H1 (cell line): ENCODE results near the gene PXT1. TPM values are rescaled to one million over a fixed set of nuclear protein-coding genes. Genes with fewer than 3 reads are reported as not detected.

ENCODE experiments used
- CTCF ChIA-PET: fragments of 300-600 bp; sonication (Branson Sonifier 250); formaldehyde crosslinking; loops from one replicate; lab custom pipeline; 2021; ENCODE audit not compliant: partially characterized antibody; lab: Charles Lee
- POLR2A ChIA-PET: fragments of 300-600 bp; sonication (Branson Sonifier 250); formaldehyde crosslinking; loops from one replicate; lab custom pipeline; 2021; ENCODE audit warnings: inconsistent platforms; ENCODE audit not compliant: partially characterized antibody; lab: Charles Lee
- DNase-seq, 2 experiments: peaks; one replicate each; pipeline versions ENCODE4 v3.0.0 to v3.0.0-alpha.2; 2010 to 2022; ENCODE audit warnings: low spot score in 2 of 2, low read depth in 1 of 2, mixed read lengths in 1 of 2
- FAIRE-seq: peaks from 2 replicates; lab custom pipeline; 2011; peaks lifted over from hg19 to GRCh38; lab: Jason Lieb, UNC
- H2AFZ ChIP-seq: 2 replicates; pipeline ENCODE4 v1.8.1; 2012; ENCODE audit warnings: low read length, inconsistent platforms
- H2AK5ac ChIP-seq: 2 replicates; pipeline ENCODE4 v1.6.1; 2013; ENCODE audit warnings: low read depth, low read length
- H2BK120ac ChIP-seq: replicated peaks from 2 replicates; pipeline ENCODE3; 2013; ENCODE audit warnings: low read depth, low read length, inconsistent platforms
- H2BK12ac ChIP-seq: 2 replicates; pipeline ENCODE4 v1.6.1; 2013; ENCODE audit warnings: low read depth, low read length
- H2BK15ac ChIP-seq: 2 replicates; pipeline ENCODE4 v1.6.1; 2013; ENCODE audit warnings: low read length
- H2BK20ac ChIP-seq: 2 replicates; pipeline ENCODE4 v1.6.1; 2013; ENCODE audit warnings: low read length
- H2BK5ac ChIP-seq: 2 replicates; pipeline ENCODE4 v1.6.1; 2013; ENCODE audit warnings: low read depth, low read length
- H3K14ac ChIP-seq: 2 replicates; pipeline ENCODE4 v1.6.1; 2013; ENCODE audit warnings: inconsistent platforms; ENCODE audit not compliant: insufficient read length
- H3K18ac ChIP-seq: 2 replicates; pipeline ENCODE4 v1.6.1; 2013; ENCODE audit warnings: low read length; ENCODE audit errors: extremely low read depth
- H3K23ac ChIP-seq: 2 replicates; pipeline ENCODE4 v1.6.1; 2013; ENCODE audit warnings: inconsistent platforms; ENCODE audit not compliant: insufficient read length
- H3K23me2 ChIP-seq: 2 replicates; pipeline ENCODE4 v1.6.1; 2013; ENCODE audit warnings: low read depth, low read length
- H3K27ac ChIP-seq: 2 replicates; pipeline ENCODE4 v1.6.1; 2011; ENCODE audit warnings: low read depth, low read length, inconsistent platforms
- H3K27me3 ChIP-seq, 4 experiments: replicated peaks in 1 of 4; 1 replicate in 1 of 4; 2 replicates in 3 of 4; pipeline versions ENCODE4 v1.6.1 to v1.8.1; 2011 to 2013; ENCODE audit warnings: low read length in 3 of 4, mild to moderate bottlenecking in 3 of 4, inconsistent platforms in 2 of 4, mixed read lengths in 2 of 4, moderate library complexity in 1 of 4; ENCODE audit not compliant: control insufficient read depth in 3 of 4, insufficient read depth in 3 of 4; ENCODE audit errors: extremely low read depth in 1 of 4
- H3K36me3 ChIP-seq, 4 experiments: 2 replicates each; pipeline versions ENCODE4 v1.6.1 to v1.8.1; 2011 to 2013; ENCODE audit warnings: mild to moderate bottlenecking in 4 of 4, low read length in 3 of 4, moderate library complexity in 2 of 4, control low read depth in 1 of 4, inconsistent platforms in 1 of 4; ENCODE audit not compliant: insufficient read depth in 4 of 4, control insufficient read depth in 2 of 4
- H3K4ac ChIP-seq: replicated peaks from 2 replicates; pipeline ENCODE3; 2013; ENCODE audit warnings: low read length, low read depth, mixed read lengths, inconsistent platforms; ENCODE audit not compliant: insufficient read length
- H3K4me1 ChIP-seq, 4 experiments: replicated peaks in 1 of 4; 1 replicate in 1 of 4; 2 replicates in 3 of 4; pipeline versions ENCODE4 v1.6.1 to v1.8.1; 2011 to 2013; ENCODE audit warnings: low read length in 3 of 4, inconsistent platforms in 2 of 4, mixed read lengths in 1 of 4; ENCODE audit not compliant: insufficient read depth in 4 of 4, control insufficient read depth in 3 of 4
- H3K4me2 ChIP-seq, 2 experiments: 2 replicates each; pipeline versions ENCODE4 v1.6.1 to v1.8.1; 2011 to 2013; ENCODE audit warnings: low read depth in 2 of 2, low read length in 2 of 2, control low read depth in 1 of 2, inconsistent platforms in 1 of 2, mild to moderate bottlenecking in 1 of 2; ENCODE audit not compliant: insufficient read depth in 1 of 2
- H3K4me3 ChIP-seq, 4 experiments: fragments of 200-600, 300-600 bp in 1 of 4; sonication (generic), shearing (Covaris generic), sonication (Bioruptor Twin) in 1 of 4; 2 replicates each; pipeline versions ENCODE4 v1.5.1 to v1.8.1; 2011 to 2016; ENCODE audit warnings: low read length in 4 of 4, low read depth in 3 of 4, control low read depth in 2 of 4, inconsistent platforms in 2 of 4, mild to moderate bottlenecking in 2 of 4, mixed read lengths in 1 of 4, moderate library complexity in 1 of 4; ENCODE audit not compliant: insufficient read depth in 2 of 4; ENCODE audit errors: extremely low read depth in 1 of 4
- H3K56ac ChIP-seq: replicated peaks from 2 replicates; pipeline ENCODE3; 2013; ENCODE audit warnings: low read depth, mild to moderate bottlenecking, mixed read lengths, low read length, inconsistent platforms; ENCODE audit not compliant: insufficient read length
- H3K79me1 ChIP-seq: 2 replicates; pipeline ENCODE4 v1.6.1; 2013; ENCODE audit warnings: low read depth, low read length, control low read depth
- H3K79me2 ChIP-seq, 2 experiments: 2 replicates each; pipeline versions ENCODE4 v1.6.1 to v1.8.1; 2012 to 2013; ENCODE audit warnings: low read length in 2 of 2, mild to moderate bottlenecking in 2 of 2, inconsistent platforms in 1 of 2; ENCODE audit not compliant: insufficient read depth in 2 of 2, control insufficient read depth in 1 of 2
- H3K9ac ChIP-seq, 4 experiments: replicated peaks in 1 of 4; 1 replicate in 1 of 4; 2 replicates in 3 of 4; pipeline versions ENCODE4 v1.6.1 to v1.8.1; 2011 to 2013; ENCODE audit warnings: low read depth in 3 of 4, low read length in 3 of 4, control low read depth in 2 of 4, mild to moderate bottlenecking in 2 of 4, moderate library complexity in 2 of 4, inconsistent platforms in 1 of 4; ENCODE audit errors: extremely low read depth in 1 of 4
- H3K9me3 ChIP-seq, 2 experiments: 2 replicates each; pipeline versions ENCODE4 v1.6.1 to v1.8.1; 2012 to 2013; ENCODE audit warnings: mild to moderate bottlenecking in 2 of 2, moderate library complexity in 2 of 2, control low read depth in 1 of 2, inconsistent platforms in 1 of 2, low read depth in 1 of 2, low read length in 1 of 2, mixed read lengths in 1 of 2; ENCODE audit not compliant: insufficient read depth in 2 of 2
- H4K20me1 ChIP-seq, 2 experiments: replicated peaks in 1 of 2; 2 replicates each; pipeline versions ENCODE3 to v1.8.1; 2011 to 2013; ENCODE audit warnings: inconsistent platforms in 2 of 2, low read length in 2 of 2, mild to moderate bottlenecking in 1 of 2; ENCODE audit not compliant: insufficient read depth in 2 of 2, control insufficient read depth in 1 of 2
- H4K5ac ChIP-seq: 2 replicates; pipeline ENCODE4 v1.6.1; 2013; ENCODE audit warnings: low read length, low read depth, mixed read lengths, inconsistent platforms; ENCODE audit not compliant: insufficient read length
- H4K8ac ChIP-seq: 2 replicates; pipeline ENCODE4 v1.8.0; 2013; ENCODE audit warnings: mild to moderate bottlenecking, moderate library complexity, low read length, inconsistent platforms; ENCODE audit not compliant: insufficient read depth; ENCODE audit errors: extremely low read depth
- H4K91ac ChIP-seq: replicated peaks from 2 replicates; pipeline ENCODE3; 2013; ENCODE audit warnings: low read length, mixed read lengths, inconsistent platforms; ENCODE audit not compliant: insufficient read length
- KDM5A ChIP-seq: fragments of 200-600 bp; IDR thresholded peaks from 2 replicates; pipeline ENCODE4 v1.7.1; 2012; ENCODE audit warnings: mild to moderate bottlenecking, low read length, inconsistent platforms, mixed read lengths
- PHF8 ChIP-seq: fragments of 200-600 bp; sonication (generic); conservative IDR thresholded peaks from 2 replicates; pipeline ENCODE4 v1.7.1; 2012; ENCODE audit warnings: low read depth, mild to moderate bottlenecking, inconsistent platforms, low read length, moderate library complexity
- RFX5 ChIP-seq: IDR thresholded peaks from 2 replicates; pipeline ENCODE4 v1.6.1; 2011; ENCODE audit warnings: low read depth, low read length, improper control_type of control experiment, borderline replicate concordance
- WGBS, 2 experiments: shearing (Covaris generic) in 1 of 2; methylation state at CpG; one replicate each; pipeline versions ENCODE4 v1.1.6 to v1.1.7; 2013 to 2015; ENCODE audit warnings: low lambda C conversion rate in 2 of 2, mixed read lengths in 2 of 2, inconsistent platforms in 1 of 2, low coverage in 1 of 2, missing lambda C conversion rate in 1 of 2; ENCODE audit not compliant: insufficient replicate concordance in 2 of 2, insufficient coverage in 1 of 2, insufficient read length in 1 of 2; ENCODE audit errors: extremely low coverage in 1 of 2, missing lambda C conversion rate in 1 of 2; 5-methylcytosine and 5-hydroxymethylcytosine counted together
- polyA plus RNA-seq, 7 experiments: library from polyadenylated mRNA; depleted of rRNA in 3 of 7; stranded (reverse) in 5 of 7; unstranded in 2 of 7; fragments of >200 nt in 5 of 7; fragments of 200-250 nt in 2 of 7; gene quantifications; 1 replicate in 5 of 7; 2 replicates in 1 of 7; 4 replicates in 1 of 7; pipeline versions ENCODE4 v1.2.1 to v1.2.3, GENCODE V29; 2011 to 2013; ENCODE audit warnings: missing spikeins in 2 of 7, mixed read lengths in 2 of 7
- total RNA-seq: library from RNA; stranded (reverse); fragmentation: NEBNext Ultra II Directional; extraction: Animal tissue kit (Norgen Biotek cat#: 25700); gene quantifications from 2 replicates; pipeline ENCODE4 v1.2.1, GENCODE V29; 2021

PXT1 gene
- total and polyA plus RNA-seq, 2 of the 8 experiments (the other 6 are each of a cell fraction or from before 2014, with no cell fraction given), result 0.06 TPM; not detected in 1

GRCh38 chr6:36422714-36423100, 19.9 kb downstream of the PXT1 start:
- H3K4me2 ChIP-seq, result peak overlapping the region; percentile 56 to 66
- H2BK15ac ChIP-seq, result no peak overlapping the region
- H2BK12ac ChIP-seq, result no peak overlapping the region
- H4K8ac ChIP-seq, result no peak overlapping the region
- peaks cover 3% of the 10 kb centered on the region; the same call in 1 of the 2 replicates for H3K23me2 ChIP-seq
- no peak overlapping the region for H2AK5ac ChIP-seq
- H4K91ac ChIP-seq, result no peak overlapping the region
- H2AFZ ChIP-seq, result peak overlapping the region; percentile 90
- no peaks in the 10 kb centered on the region for H4K20me1 ChIP-seq
- no peak overlapping the region for H3K27ac ChIP-seq
- no peak overlapping the region for H4K5ac ChIP-seq
- H3K4ac ChIP-seq, result peak overlapping the region; percentile 8
- no peak overlapping the region for H3K9ac ChIP-seq
- FAIRE-seq (no peak), DNase-seq (no peak)
- no peak overlapping the region for H3K18ac ChIP-seq
- H3K23ac ChIP-seq, result no peak overlapping the region
- no peak overlapping the region for H2BK5ac ChIP-seq
- TF ChIP-seq KDM5A, result no peak
- no peak for TF ChIP-seq PHF8
- TF ChIP-seq RFX5, result no peak
- no peaks in the 10 kb centered on the region for H3K79me1 ChIP-seq
- ChIA-PET POLR2A (interaction anchor here (1.1 to 1.3 kb wide), 5 partner anchors 30 to 176 kb away, joined by 3 read pairs; partner anchors contain the start of gene ETV7), CTCF (interaction anchor here (0.6 to 1.4 kb wide), 3 partner anchors 16 to 32 kb away, joined by 3 to 6 read pairs (median 5); no protein-coding TSS in a partner anchor)
- H3K79me2 ChIP-seq, result no peaks in the 10 kb centered on the region
- H3K9me3 ChIP-seq, result no peaks in the 10 kb centered on the region
- no peak overlapping the region for H2BK20ac ChIP-seq
- H3K56ac ChIP-seq, result no peak overlapping the region
- 65 to 100% methylated on average over 1 to 4 of the region's 4 CpGs for WGBS, 2 experiments
- peaks cover 0 to 5% (median 3%) of the 10 kb centered on the region in 4 experiments; a peak in 4 of 7 replicates for H3K4me1 ChIP-seq
- H3K14ac ChIP-seq, result no peak overlapping the region
- peak overlapping the region; percentile 78 for H2BK120ac ChIP-seq
- H3K4me3 ChIP-seq, result peak overlapping the region; percentile 14 to 60 (median 33); a peak in 6 of 8 replicates
- no peaks in the 10 kb centered on the region for H3K27me3 ChIP-seq
- no peaks in the 10 kb centered on the region for H3K36me3 ChIP-seq
